Measurements from ENCODE around the gene PPP1R8.
A peak's percentile ranks its signal among the peaks of the same experiment; 100 is the strongest.

PPP1R8 gene

DNA sequence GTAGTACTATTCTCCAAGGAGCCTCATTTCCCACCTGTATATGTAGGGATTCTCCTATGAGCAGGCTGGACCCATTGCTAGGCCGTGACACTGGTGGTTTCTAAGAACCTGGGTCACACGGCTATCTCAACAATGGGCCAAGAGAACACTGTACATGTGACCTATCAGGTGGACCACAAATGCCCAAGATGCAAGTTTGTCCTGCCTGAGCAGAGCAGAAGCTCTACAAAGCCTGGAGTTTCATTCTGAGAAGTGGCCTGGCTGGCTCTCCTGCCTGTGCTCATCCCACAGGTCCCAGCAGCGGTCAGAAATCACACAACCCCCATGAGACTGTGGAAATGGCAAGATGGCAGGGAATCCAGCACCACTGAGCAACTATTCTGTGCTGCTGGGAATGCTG, 58.9 kb downstream of the PPP1R8 start:
- DNase-seq (ENCODE audit: low spot score): no peak
- TF ChIP-seq, protein P1, sequence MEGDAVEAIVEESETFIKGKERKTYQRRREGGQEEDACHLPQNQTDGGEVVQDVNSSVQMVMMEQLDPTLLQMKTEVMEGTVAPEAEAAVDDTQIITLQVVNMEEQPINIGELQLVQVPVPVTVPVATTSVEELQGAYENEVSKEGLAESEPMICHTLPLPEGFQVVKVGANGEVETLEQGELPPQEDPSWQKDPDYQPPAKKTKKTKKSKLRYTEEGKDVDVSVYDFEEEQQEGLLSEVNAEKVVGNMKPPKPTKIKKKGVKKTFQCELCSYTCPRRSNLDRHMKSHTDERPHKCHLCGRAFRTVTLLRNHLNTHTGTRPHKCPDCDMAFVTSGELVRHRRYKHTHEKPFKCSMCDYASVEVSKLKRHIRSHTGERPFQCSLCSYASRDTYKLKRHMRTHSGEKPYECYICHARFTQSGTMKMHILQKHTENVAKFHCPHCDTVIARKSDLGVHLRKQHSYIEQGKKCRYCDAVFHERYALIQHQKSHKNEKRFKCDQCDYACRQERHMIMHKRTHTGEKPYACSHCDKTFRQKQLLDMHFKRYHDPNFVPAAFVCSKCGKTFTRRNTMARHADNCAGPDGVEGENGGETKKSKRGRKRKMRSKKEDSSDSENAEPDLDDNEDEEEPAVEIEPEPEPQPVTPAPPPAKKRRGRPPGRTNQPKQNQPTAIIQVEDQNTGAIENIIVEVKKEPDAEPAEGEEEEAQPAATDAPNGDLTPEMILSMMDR (IDR thresholded peaks at IDR 0.05; ENCODE audit: extremely low read depth, insufficient read depth, missing control alignments): no peak
- in situ Hi-C loops (cut with MboI; ENCODE audit: low pct_unique_long_range_greater_than_20kb, low sequenced_read_pairs, unreplicated experiment): no loop called here

DNA sequence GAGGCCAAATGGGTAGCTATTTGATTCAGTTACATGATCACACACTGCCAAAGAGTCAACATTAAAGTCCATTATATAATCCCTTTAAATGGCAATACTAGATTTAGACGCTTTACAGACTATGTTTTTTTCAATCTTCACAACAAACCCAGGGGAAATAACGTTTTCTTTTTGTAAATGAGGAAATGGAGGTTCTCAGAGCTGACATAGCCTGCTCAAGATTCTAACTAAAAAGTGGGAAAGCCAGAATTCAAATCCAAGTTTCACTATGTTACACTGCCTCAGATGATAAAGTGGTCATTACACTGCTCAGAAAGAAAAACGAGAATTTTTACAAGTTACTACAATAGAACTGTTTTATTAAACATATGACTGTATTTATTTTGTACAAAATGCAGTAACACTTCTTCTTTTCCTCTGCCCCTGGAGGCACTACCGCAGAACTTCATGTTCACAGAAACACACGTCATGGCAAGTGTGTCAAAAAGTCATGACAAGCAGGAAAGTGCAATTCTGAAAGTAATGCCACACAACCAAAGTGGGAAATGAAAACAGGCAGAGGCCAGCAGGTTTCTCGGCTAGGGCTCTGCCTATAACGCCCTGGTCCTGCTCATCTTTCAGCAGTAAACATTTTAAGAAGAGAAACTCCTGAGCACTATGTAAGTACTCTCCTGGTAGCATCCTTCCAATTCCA, 60.8 kb downstream of the PPP1R8 start:
- DNase-seq (ENCODE audit: low spot score): peak; percentile 60
- in situ Hi-C loops (cut with MboI; ENCODE audit: low pct_unique_long_range_greater_than_20kb, low sequenced_read_pairs, unreplicated experiment): no loop called here
- TF ChIP-seq, protein P1 (IDR thresholded peaks at IDR 0.05; ENCODE audit: extremely low read depth, insufficient read depth, missing control alignments): no peak

DNA sequence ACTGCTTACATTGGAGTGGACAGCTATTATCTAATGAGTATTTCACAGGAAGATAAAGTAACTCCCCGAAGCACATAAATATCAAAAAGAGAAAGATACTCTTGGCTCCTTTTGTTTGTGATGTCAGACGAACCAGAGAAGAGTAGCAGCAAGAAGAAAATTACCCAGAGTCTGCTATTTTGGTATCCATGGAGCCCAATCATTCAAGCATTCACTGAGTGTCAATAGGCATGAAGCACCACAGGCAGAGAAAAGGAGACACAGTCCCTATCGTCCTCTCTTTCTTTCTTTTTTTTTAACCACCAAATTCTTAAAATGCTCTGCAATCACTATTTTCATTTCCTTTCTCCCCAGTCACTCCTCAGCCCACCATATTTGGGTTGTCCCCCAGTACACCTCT, 63.9 kb downstream of the PPP1R8 start:
- in situ Hi-C loops (cut with MboI; ENCODE audit: low pct_unique_long_range_greater_than_20kb, low sequenced_read_pairs, unreplicated experiment): no loop called here
- TF ChIP-seq, protein P1 (IDR thresholded peaks at IDR 0.05; ENCODE audit: extremely low read depth, insufficient read depth, missing control alignments): no peak
- DNase-seq (ENCODE audit: low spot score): no peak
